HG02840 (cell line): ENCODE results near the gene P2RX5.
"Not testable (repeated sequence)": the region's sequence is repeated elsewhere in the genome, so short reads cannot be mapped to it uniquely, and the experiment has no call there.

Experiments
- ATAC-seq: cut with Tn5 transposase; IDR thresholded peaks from one replicate; pipeline ENCODE4 v1.9.1; 2021; ENCODE audit warnings: mild to moderate bottlenecking, moderate library complexity, moderate number of reproducible peaks; ENCODE audit not compliant: unreplicated experiment, low FRiP score

Gene P2RX5

DNA sequence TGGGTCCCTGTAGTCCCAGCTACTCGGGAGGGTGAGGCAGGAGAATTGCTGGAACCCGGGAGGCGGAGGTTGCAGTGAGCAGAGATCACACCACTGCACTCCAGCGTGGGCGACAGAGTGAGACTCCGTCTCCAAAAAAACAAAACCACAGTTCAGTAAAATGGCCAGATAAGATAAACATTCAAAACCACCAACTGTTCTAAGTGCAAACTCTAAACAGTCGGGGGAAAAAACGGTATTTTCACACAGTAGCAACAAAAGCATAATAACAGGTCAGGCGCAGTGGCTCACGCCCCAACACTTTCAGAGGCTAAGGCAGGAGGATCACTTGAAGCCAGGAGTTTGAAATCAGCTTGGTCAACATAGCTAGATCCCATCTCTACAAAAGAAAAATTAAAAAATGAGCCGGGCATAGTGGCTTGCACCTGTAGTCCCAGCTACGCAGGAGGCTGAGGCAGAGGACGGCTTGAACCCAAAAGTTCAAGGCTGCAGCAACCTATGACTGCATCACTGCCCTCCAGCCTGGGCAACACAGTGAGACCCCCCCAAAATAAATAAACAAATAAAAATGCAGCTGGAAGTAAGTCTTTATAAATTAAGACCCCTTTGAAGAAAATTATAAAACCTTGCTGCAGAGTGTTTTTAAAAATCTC lies 17.0 kb upstream of the P2RX5 start:
- no peak for ATAC-seq

DNA sequence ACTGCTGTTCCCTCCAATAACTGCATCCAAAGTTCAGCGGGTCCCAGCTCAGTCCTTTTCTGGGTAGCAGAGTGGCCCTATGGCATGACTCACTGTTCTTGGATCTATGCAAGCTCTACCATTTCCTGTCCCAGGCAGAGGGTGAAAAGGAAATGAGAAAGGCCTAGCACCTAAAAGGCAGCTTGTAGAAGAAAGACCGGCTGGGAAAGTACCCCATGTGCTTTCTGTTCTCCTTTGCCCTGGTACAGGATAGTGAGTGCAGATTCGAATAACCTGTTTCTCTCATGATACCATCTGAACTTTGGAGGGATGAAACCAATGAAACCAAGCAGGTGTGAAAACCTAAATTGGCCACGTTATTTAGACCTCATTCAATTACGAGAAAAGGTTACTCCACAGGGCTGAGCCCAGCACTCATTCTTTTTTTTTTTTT lies 15.0 kb upstream of the P2RX5 start:
- ATAC-seq, result peak; percentile 83

GRCh38 chr17:3708366-3708765 lies 12.4 kb upstream of the P2RX5 start:
- ATAC-seq, result no peak

DNA sequence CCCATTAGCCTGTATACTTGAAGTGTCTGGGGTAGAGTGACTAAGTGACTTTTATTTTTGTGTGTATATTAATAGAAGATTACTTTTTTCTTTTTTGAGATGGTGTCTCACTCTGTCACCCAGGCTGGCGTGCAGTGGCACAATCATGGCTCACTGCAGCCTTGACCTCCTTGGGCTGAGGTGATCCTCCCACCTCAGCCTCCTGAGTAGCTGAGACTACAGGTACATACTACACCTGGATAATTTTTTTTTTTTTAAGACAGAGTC lies 9.7 kb upstream of the P2RX5 start:
- ATAC-seq, result not testable (repeated sequence)

GRCh38 chr17:3704931-3705717 lies 9.2 kb upstream of the P2RX5 start:
- no peak for ATAC-seq

DNA sequence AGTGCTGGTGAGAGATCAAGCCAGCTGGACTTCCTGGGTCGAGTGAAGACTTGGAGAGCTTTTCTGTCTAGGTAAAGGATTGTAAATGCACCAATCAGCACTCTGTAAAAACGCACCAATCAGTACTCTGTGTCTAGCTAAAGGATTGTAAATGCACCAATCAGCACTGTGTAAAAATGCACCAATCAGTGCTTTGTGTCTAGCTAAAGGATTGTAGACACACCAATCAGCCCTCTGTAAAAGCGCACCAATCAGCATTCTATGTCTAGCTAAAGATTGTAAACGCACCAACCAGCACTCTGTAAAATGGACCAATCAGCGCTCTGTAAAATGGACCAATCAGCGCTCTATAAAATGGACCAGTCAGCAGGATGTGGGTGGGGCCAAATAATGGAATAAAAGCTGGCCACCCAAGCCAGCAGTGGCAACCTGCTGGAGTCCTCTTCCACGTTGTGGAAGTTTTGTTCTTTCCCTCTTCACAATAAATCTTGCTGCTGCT lies 6.1 kb upstream of the P2RX5 start:
- not testable (repeated sequence) for ATAC-seq

DNA sequence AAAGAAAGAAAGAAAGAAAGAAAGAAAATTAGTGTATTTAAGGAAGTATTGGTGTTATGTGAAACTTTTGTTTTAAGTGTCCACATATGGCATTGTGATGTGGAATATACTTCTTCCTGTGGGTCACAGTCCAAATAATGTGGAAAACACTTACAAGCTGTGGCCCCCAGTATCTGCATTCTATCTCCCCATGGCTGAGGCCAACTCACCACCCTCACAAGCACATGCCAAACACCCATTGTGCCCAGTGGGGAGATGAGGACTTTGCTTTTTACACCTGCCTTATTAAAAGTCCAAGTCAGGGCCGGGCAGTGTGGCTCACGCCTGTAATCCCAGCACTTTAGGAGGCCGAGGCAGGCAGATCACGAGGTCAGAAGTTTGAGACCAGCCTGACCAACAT lies 4.0 kb upstream of the P2RX5 start:
- ATAC-seq, result no peak

GRCh38 chr17:3698139-3698538 lies 2.2 kb upstream of the P2RX5 start:
- ATAC-seq, result no peak

DNA sequence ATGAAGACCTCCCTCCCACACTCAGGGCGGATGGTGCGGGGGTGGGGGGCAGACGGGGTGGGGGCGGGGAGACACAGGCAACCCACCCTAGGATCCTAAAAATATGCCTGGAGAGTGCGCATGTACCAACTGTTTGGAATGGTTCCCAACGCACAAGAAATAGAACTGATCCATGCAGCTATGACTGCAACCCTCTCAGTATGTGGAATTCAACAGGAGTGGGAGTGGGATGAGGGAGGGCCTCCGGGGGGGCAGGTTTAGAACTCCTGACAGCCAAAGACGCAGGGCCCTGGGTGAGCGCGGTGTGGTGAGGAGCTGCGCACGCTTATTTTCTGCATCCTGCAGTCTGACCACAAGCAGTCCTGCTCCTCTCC lies 1.1 kb upstream of the P2RX5 start:
- ATAC-seq, result no peak

DNA sequence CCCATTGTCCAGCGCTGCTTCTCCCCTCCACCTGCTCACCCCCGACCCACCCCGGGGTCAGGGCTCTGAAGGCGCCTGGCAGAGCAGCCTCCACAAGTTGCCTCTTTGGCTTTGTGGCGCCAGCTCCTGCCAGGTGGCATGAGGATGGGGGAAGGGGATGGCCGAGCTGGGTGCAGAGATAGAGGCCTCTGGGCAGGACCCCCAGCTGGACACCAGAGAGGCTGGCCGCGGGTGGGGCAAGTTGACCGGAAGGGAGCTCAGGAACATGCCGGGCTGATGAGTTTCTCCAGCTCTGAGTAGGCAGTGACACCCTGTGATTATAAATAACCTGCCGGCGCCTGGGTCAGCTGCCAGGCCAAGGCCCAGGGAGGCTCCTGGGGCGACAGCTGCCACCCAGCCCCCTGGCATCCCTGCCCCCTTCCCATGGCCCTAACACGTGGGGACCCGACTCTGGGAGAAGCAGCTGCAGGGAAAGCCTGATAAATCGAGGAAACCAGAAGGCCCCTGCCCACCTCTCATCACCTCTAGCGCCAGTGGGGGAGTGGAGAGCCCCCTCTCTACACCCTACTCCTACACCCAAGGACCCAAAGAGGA lies 729 bp downstream of the P2RX5 start:
- ATAC-seq, result no peak

DNA sequence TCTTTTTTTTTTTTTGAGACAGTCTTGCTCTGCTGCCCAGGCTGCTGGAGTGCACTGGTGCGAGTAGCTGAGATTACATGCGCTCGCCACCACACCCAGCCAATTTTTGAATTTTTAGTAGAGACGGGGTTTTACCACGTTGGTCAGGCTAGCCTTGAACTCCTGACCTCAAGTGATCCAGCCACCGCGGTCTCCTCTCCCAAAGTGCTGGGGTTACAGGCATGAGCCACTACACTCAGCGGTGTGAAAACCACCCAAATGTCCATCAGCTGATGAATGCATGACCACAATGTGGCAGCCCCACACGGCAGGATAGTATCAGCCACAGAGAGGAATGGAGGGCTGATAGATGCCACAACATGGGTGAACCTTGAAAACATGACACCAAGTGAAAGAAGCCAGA lies 2.1 kb downstream of the P2RX5 start:
- ATAC-seq, result peak; percentile 43

DNA sequence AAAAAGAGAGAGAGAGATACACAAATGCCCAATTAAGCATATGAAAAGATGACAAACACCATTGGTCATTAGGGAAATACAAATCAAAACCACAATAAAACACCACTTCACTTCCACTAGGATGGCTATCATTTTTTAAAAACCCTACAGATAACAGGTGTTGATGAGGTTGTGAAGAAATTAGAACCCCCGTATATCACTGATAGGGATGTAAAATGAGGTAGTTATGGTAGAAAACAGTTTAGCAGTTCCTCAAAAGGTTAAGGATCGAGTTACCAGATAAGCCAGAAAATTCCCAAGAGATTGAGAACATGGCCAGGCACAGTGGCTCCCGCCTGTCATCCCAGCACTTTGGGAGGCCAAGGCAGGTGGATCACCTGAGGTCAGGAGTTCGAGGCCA lies 2.8 kb downstream of the P2RX5 start:
- ATAC-seq, result no peak

DNA sequence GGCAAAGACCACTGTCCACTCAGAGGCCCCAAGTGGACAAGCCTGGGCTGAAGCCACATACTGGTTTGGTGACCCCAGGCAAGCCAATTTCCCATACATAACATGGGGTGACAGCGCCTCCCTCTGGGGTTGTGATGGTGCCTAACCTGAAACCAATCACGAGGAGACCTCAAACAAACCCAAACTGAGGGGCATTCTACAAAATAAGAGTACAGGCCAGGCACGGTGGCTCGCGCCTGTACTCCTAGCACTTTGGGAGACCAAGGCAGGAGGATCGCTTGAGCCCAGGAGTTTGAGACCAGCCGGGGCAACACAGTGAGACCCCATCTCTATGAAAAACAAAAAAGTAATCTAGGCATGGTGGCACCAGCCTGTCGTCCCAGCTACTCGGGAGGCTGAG lies 3.6 kb downstream of the P2RX5 start:
- ATAC-seq, result no peak

- ATAC-seq, result no peak
Measured at GRCh38 chr17:3691617-3692067, 4.3 kb downstream of the P2RX5 start.

GRCh38 chr17:3690094-3690715 lies 5.8 kb downstream of the P2RX5 start:
- ATAC-seq, result no peak

- no peak for ATAC-seq
Measured at GRCh38 chr17:3689262-3690093, 6.5 kb downstream of the P2RX5 start.

GRCh38 chr17:3688852-3689261 lies 7.1 kb downstream of the P2RX5 start:
- no peak for ATAC-seq

- no peak for ATAC-seq
Measured at GRCh38 chr17:3688027-3688553, 7.9 kb downstream of the P2RX5 start.

GRCh38 chr17:3685174-3685573 lies 10.8 kb downstream of the P2RX5 start:
- ATAC-seq, result no peak

DNA sequence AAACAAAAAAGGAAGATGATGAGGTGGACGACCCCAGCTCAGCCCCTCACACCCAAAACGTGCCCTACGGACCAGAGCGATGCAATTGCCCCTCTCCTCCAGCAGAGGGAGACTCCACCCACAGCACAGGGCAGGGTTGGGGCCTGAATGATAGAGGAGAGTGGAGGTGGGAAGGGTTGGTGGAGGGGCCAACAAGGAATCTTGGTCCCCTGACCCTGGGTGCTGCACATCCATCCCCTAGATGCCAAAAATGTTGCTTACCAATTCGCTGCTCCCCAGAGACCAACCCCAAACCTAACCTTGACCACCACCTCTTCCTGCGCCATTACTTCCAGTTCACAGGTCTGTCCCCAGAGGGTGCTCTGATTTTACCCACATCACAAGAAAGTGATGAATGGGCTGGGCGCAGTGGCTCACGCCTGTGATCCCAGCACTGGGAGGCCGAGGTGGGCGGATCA lies 12.9 kb downstream of the P2RX5 start:
- no peak for ATAC-seq
